GM12878 (cell line): ENCODE measurements around the gene ERCC1. TPM values are rescaled to one million over a fixed set of nuclear protein-coding genes. Genes with fewer than 3 reads are reported as not detected.

Experiments used
- BCL11A ChIP-seq: IDR thresholded peaks from 2 replicates; pipeline ENCODE4 v1.6.1; 2011; ENCODE audit warnings: low read depth, low read length
- BRCA1 ChIP-seq: IDR thresholded peaks from 2 replicates; pipeline ENCODE4 v1.6.1; 2011; ENCODE audit warnings: low read depth, low read length, improper control_type of control experiment
- CUX1 ChIP-seq: IDR thresholded peaks from 2 replicates; pipeline ENCODE4 v1.6.1; 2012; ENCODE audit warnings: improper control_type of control experiment, low read depth, low read length; ENCODE audit not compliant: insufficient replicate concordance
- GABPA ChIP-seq: IDR thresholded peaks from 2 replicates; pipeline ENCODE4 v1.6.1; 2014; ENCODE audit warnings: antibody characterized with exemption, low read depth, mild to moderate bottlenecking, inconsistent platforms
- NFIC ChIP-seq: IDR thresholded peaks from 2 replicates; pipeline ENCODE4 v1.6.1; 2012; ENCODE audit warnings: low read depth, mild to moderate bottlenecking, inconsistent platforms, low read length, moderate library complexity
- NKRF ChIP-seq: fragments of 450-650 bp; conservative IDR thresholded peaks from 2 replicates; pipeline ENCODE4 v1.6.1; 2017; ENCODE audit warnings: mild to moderate bottlenecking, moderate library complexity
- YBX1 ChIP-seq: fragments of 450-650 bp; IDR thresholded peaks from 2 replicates; pipeline ENCODE4 v1.6.1; 2016; ENCODE audit warnings: antibody characterized with exemption
- polyA plus RNA-seq, 11 experiments: library from polyadenylated mRNA; depleted of rRNA in 4 of 11; unstranded in 6 of 11; stranded (reverse) in 5 of 11; fragments of >200 nt; fragmentation: Nextera tagmentation in 4 of 11; fragmentation: Illumina TruSeq in 1 of 11; extraction: Ambion mirVana in 4 of 11; extraction: Trizol in 1 of 11; gene quantifications; 1 replicate in 1 of 11; 2 replicates in 10 of 11; pipeline versions ENCODE4 v1.2.1 to v1.2.3, GENCODE V29; 2011 to 2016; ENCODE audit warnings: inconsistent platforms in 2 of 11, missing spikeins in 2 of 11, low read depth in 1 of 11
- total RNA-seq, 4 experiments: library from RNA; depleted of rRNA in 3 of 4; stranded (reverse); fragments of >200 nt in 3 of 4; fragmentation: Illumina TruSeq in 1 of 4; extraction: Trizol in 1 of 4; gene quantifications; 2 replicates each; pipeline versions ENCODE4 v1.2.1 to v1.2.3, GENCODE V29; 2013 to 2021
- TF ChIP-seq, protein P1 (sequence below): IDR thresholded peaks from 2 replicates; pipeline ENCODE4 v1.6.1; 2012; ENCODE audit warnings: mild to moderate bottlenecking, low read depth, low read length
- TF ChIP-seq, protein P2 (sequence below): fragments of 450-650 bp; IDR thresholded peaks from 2 replicates; pipeline ENCODE4 v1.6.1; 2017; ENCODE audit warnings: borderline replicate concordance
- TF ChIP-seq, protein P3 (sequence below): fragments of 450-650 bp; IDR thresholded peaks from 2 replicates; pipeline ENCODE4 v1.6.1; 2017; ENCODE audit warnings: mild to moderate bottlenecking, low read depth, inconsistent platforms; ENCODE audit not compliant: poor library complexity, severe bottlenecking

Gene ERCC1
- total and polyA plus RNA-seq, 10 of the 15 experiments (the other 5 are each of a cell fraction or from before 2014, with no cell fraction given): 14.7 to 104 (median 61.1) TPM

GRCh38 chr19:45406226-45407090 is 17.3 kb downstream of the ERCC1 start, which contains the start of gene POLR1G (continued):
- TF ChIP-seq, protein P1, sequence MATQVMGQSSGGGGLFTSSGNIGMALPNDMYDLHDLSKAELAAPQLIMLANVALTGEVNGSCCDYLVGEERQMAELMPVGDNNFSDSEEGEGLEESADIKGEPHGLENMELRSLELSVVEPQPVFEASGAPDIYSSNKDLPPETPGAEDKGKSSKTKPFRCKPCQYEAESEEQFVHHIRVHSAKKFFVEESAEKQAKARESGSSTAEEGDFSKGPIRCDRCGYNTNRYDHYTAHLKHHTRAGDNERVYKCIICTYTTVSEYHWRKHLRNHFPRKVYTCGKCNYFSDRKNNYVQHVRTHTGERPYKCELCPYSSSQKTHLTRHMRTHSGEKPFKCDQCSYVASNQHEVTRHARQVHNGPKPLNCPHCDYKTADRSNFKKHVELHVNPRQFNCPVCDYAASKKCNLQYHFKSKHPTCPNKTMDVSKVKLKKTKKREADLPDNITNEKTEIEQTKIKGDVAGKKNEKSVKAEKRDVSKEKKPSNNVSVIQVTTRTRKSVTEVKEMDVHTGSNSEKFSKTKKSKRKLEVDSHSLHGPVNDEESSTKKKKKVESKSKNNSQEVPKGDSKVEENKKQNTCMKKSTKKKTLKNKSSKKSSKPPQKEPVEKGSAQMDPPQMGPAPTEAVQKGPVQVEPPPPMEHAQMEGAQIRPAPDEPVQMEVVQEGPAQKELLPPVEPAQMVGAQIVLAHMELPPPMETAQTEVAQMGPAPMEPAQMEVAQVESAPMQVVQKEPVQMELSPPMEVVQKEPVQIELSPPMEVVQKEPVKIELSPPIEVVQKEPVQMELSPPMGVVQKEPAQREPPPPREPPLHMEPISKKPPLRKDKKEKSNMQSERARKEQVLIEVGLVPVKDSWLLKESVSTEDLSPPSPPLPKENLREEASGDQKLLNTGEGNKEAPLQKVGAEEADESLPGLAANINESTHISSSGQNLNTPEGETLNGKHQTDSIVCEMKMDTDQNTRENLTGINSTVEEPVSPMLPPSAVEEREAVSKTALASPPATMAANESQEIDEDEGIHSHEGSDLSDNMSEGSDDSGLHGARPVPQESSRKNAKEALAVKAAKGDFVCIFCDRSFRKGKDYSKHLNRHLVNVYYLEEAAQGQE: no peak
- TF ChIP-seq BCL11A (no peak), NKRF (peak; percentile 93), BRCA1 (no peak), YBX1 (no peak), CUX1 (no peak), GABPA (no peak), NFIC (0 out of 2 replicates have a peak, but pooled peaks have one; percentile 50)
- TF ChIP-seq, protein P2, sequence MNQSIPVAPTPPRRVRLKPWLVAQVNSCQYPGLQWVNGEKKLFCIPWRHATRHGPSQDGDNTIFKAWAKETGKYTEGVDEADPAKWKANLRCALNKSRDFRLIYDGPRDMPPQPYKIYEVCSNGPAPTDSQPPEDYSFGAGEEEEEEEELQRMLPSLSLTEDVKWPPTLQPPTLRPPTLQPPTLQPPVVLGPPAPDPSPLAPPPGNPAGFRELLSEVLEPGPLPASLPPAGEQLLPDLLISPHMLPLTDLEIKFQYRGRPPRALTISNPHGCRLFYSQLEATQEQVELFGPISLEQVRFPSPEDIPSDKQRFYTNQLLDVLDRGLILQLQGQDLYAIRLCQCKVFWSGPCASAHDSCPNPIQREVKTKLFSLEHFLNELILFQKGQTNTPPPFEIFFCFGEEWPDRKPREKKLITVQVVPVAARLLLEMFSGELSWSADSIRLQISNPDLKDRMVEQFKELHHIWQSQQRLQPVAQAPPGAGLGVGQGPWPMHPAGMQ: no peak
- TF ChIP-seq, protein P3, sequence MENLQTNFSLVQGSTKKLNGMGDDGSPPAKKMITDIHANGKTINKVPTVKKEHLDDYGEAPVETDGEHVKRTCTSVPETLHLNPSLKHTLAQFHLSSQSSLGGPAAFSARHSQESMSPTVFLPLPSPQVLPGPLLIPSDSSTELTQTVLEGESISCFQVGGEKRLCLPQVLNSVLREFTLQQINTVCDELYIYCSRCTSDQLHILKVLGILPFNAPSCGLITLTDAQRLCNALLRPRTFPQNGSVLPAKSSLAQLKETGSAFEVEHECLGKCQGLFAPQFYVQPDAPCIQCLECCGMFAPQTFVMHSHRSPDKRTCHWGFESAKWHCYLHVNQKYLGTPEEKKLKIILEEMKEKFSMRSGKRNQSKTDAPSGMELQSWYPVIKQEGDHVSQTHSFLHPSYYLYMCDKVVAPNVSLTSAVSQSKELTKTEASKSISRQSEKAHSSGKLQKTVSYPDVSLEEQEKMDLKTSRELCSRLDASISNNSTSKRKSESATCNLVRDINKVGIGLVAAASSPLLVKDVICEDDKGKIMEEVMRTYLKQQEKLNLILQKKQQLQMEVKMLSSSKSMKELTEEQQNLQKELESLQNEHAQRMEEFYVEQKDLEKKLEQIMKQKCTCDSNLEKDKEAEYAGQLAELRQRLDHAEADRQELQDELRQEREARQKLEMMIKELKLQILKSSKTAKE: peak; percentile 99
